Activated CD4-positive, alpha-beta T cell treated with anti-CD3 and anti-CD28 coated beads for 36 hours (primary cell): ENCODE results near the gene PIK3AP1. TPM values are rescaled to one million over a fixed set of nuclear protein-coding genes. Genes with fewer than 3 reads are reported as not detected.

ENCODE experiments used
- ATAC-seq: fragments of 200-7000 bp; cut with Tn5 transposase; one replicate; pipeline ENCODE4 v1.10.0; 2021; ENCODE audit warnings: mild to moderate bottlenecking, moderate library complexity
- CTCF ChIA-PET: fragments of 350-600 bp; sonication (Branson Sonifier 250); formaldehyde crosslinking; loops from one replicate; lab custom pipeline; 2021; ENCODE audit warnings: antibody characterized with exemption; lab: Charles Lee
- POLR2A ChIA-PET: fragments of 350-600 bp; sonication (Branson Sonifier 250); formaldehyde crosslinking; loops from one replicate; lab custom pipeline; 2021; ENCODE audit warnings: antibody characterized with exemption, inconsistent platforms; lab: Charles Lee
- DNase-seq: peaks from one replicate; pipeline ENCODE4 v3.0.0-alpha.2; 2020
- H3K27ac Mint-ChIP-seq: one replicate; pipeline ENCODE4 v1.8.0; 2021; ENCODE audit warnings: mixed read lengths
- H3K27me3 Mint-ChIP-seq: one replicate; pipeline ENCODE4 v1.8.0; 2021; ENCODE audit warnings: mixed read lengths
- H3K36me3 Mint-ChIP-seq: one replicate; pipeline ENCODE4 v1.8.0; 2021; ENCODE audit warnings: low read depth, mixed read lengths
- H3K4me1 Mint-ChIP-seq: one replicate; pipeline ENCODE4 v1.8.0; 2021; ENCODE audit warnings: mixed read lengths
- H3K4me3 Mint-ChIP-seq: one replicate; pipeline ENCODE4 v1.8.0; 2021; ENCODE audit warnings: mild to moderate bottlenecking, moderate library complexity, mixed read lengths
- H3K9me3 Mint-ChIP-seq: one replicate; pipeline ENCODE4 v1.8.0; 2021; ENCODE audit warnings: low read depth, mixed read lengths
- intact Hi-C, 2 experiments: fragments of 100-400 bp; cut with DNase I in 1 of 2; cut with micrococcal nuclease in 1 of 2; formaldehyde crosslinking; loops; one replicate each; pipeline versions ENCODE4 v1.14.2 to v1.15.1; 2022 to 2024; cut with DNase I, micrococcal nuclease
- total RNA-seq, 2 experiments: library from RNA; stranded (reverse); gene quantifications; one replicate each; pipeline ENCODE4 v1.2.3, GENCODE V29; 2021

PIK3AP1 gene, protein sequence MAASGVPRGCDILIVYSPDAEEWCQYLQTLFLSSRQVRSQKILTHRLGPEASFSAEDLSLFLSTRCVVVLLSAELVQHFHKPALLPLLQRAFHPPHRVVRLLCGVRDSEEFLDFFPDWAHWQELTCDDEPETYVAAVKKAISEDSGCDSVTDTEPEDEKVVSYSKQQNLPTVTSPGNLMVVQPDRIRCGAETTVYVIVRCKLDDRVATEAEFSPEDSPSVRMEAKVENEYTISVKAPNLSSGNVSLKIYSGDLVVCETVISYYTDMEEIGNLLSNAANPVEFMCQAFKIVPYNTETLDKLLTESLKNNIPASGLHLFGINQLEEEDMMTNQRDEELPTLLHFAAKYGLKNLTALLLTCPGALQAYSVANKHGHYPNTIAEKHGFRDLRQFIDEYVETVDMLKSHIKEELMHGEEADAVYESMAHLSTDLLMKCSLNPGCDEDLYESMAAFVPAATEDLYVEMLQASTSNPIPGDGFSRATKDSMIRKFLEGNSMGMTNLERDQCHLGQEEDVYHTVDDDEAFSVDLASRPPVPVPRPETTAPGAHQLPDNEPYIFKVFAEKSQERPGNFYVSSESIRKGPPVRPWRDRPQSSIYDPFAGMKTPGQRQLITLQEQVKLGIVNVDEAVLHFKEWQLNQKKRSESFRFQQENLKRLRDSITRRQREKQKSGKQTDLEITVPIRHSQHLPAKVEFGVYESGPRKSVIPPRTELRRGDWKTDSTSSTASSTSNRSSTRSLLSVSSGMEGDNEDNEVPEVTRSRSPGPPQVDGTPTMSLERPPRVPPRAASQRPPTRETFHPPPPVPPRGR
- 1 to 10 TPM; 2.7 to 2.9 TPM for total RNA-seq

DNA sequence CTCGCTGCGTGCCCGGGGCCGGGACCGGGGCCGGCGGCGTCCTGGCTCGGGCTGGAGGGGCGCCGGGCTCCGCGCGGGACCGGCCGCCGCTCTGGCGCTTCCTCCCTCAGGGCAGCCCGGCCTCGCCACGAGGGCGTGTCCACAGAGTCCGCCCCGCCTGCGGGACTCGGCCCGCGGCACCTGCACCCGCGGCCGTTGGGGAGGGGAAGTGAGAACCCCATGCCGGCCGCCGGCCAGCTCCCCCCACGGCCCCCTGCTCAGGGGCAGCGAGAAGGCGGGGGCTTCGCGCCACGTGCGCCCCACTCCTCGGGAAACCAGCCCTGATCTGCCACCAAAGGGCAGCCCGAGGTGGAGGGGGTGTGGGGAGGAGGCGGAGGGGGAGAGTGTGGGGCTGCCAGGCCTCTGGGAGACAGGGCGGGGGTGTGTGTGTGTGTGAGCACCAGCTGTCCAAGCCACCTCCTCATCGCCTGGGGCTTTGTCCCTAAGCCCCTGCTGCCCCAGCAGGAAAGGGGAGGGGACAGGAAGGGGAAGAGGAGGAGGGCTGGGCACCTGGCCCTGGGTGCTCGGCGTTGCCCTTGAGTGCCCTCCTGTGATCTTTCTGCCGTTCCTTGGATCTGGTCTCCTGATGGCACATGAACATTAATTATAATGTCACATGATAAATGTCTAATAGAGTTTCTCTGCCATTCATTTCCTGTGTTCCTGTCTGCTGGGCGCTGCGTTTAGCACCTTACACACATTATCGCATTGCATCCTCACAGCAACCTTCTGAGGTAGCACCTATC, at the start of gene PIK3AP1:
Gene PIK3AP1 (minus strand): TSS at position 93 of the 785 bp plus-strand sequence. CDS start 120 bp downstream, outside the sequence.
- no peaks in the 10 kb centered on the region for H3K36me3 Mint-ChIP-seq
- H3K9me3 Mint-ChIP-seq, result no peaks in the 10 kb centered on the region
- CTCF ChIA-PET, result interaction anchor here (0.5 to 1.0 kb wide), 2 partner anchors 15 to 44 kb away, joined by 3 to 4 read pairs; no protein-coding TSS in a partner anchor
- peak within 1 kb of the TSS; percentile 93 for H3K4me3 Mint-ChIP-seq
- DNase-seq, result peak; percentile 58
- peaks cover 12% of the 10 kb centered on the region for H3K4me1 Mint-ChIP-seq
- intact Hi-C loops, result loop anchor here (1.0 to 10.0 kb wide), 5 partner anchors 26 to 326 kb away; partner anchors contain the start of gene TM9SF3 (in 1 of the 2)
- POLR2A ChIA-PET, result no interaction called here
- peak within 1 kb of the TSS; percentile 84 for H3K27ac Mint-ChIP-seq
- peak; percentile 78 for ATAC-seq
- H3K27me3 Mint-ChIP-seq, result peaks cover 2% of the 10 kb centered on the region

- H3K4me3 Mint-ChIP-seq, result no peak overlapping the region
- intact Hi-C loops, result loop anchor here in 1 of 2 experiments (10.0 kb wide), 1 partner anchor 447 kb away; no protein-coding TSS in a partner anchor
- POLR2A ChIA-PET, result no interaction called here
- CTCF ChIA-PET, result interaction anchor here (0.7 to 2.2 kb wide), 2 partner anchors 269 to 393 kb away, joined by 3 to 5 read pairs; no protein-coding TSS in a partner anchor
- DNase-seq (no peak), ATAC-seq (no peak)
- H3K27me3 Mint-ChIP-seq, result no peaks in the 10 kb centered on the region
- no peaks in the 10 kb centered on the region for H3K36me3 Mint-ChIP-seq
- H3K9me3 Mint-ChIP-seq, result peaks cover 6% of the 10 kb centered on the region
- no peak overlapping the region for H3K27ac Mint-ChIP-seq
- no peaks in the 10 kb centered on the region for H3K4me1 Mint-ChIP-seq
Measured at GRCh38 chr10:96768136-96768535, 47.8 kb upstream of the PIK3AP1 start.

- DNase-seq (no peak), ATAC-seq (no peak)
- CTCF ChIA-PET, result interaction anchor here (2.2 kb wide), 1 partner anchor 269 kb away, joined by 5 read pairs; no protein-coding TSS in a partner anchor
- Mint-ChIP-seq H3K27me3 (no peaks in the 10 kb centered on the region), H3K4me3 (no peak overlapping the region), H3K36me3 (no peaks in the 10 kb centered on the region), H3K9me3 (peaks cover 6% of the 10 kb centered on the region), H3K27ac (no peak overlapping the region), H3K4me1 (no peaks in the 10 kb centered on the region)
- intact Hi-C loops, result loop anchor here in 1 of 2 experiments (10.0 kb wide), 1 partner anchor 447 kb away; no protein-coding TSS in a partner anchor
- POLR2A ChIA-PET, result no interaction called here
Measured at GRCh38 chr10:96767611-96768010, 47.3 kb upstream of the PIK3AP1 start.

DNA sequence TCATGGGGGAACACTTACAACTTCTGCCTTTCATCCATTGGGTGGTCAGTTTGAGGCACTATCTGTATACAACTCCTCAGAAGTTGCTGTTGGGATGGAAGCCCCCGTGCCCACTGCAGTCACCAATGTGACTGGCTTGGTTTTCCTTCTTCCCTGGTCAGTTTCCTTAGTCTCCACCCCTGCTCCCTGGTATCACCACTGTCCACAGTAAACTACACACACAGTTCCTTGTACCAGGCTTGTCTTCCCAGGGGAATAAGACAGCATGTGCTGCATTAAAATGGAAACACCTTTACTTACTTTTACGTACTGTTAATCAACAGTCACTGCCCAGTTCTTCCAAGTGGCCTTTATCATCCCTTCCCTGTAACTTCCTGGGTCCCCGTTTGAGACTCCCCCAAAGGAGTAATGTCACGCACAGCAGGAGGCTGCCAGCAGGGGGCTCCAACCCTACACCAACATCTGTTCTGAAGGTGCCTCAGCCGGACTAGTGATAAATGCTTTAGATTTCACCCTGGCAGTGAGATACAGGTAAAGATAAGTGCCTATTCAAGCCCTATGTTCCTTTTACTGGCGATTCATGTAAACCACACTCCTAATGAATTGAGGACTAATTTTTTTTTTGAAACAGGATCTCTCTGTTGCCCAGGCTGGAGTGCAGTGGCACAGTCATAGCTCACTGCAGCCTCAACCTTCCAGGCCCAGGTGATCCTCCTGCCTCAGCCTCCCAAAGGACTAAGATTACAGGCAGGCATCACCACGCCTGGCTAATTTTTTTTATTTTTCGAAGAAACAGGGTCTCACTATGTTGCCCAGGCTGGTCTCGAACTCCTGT, 45.3 kb upstream of the PIK3AP1 start:
- Mint-ChIP-seq H3K27ac (no peak overlapping the region), H3K36me3 (no peaks in the 10 kb centered on the region), H3K4me1 (no peaks in the 10 kb centered on the region), H3K4me3 (no peak overlapping the region), H3K27me3 (no peaks in the 10 kb centered on the region), H3K9me3 (no peaks in the 10 kb centered on the region)
- ATAC-seq (peak; percentile 96), DNase-seq (peak; percentile 88)
- ChIA-PET CTCF (interaction anchor here (1.1 kb wide), 1 partner anchor 260 kb away, joined by 5 read pairs; no protein-coding TSS in a partner anchor), POLR2A (no interaction called here)
- intact Hi-C loops, result loop anchor here (1.0 to 10.0 kb wide), 6 partner anchors 65 to 449 kb away; no protein-coding TSS in a partner anchor

- ChIA-PET POLR2A (no interaction called here), CTCF (interaction anchor here (0.5 to 2.4 kb wide), 10 partner anchors 8 to 308 kb away, joined by 3 to 8 read pairs (median 3); no protein-coding TSS in a partner anchor)
- no peak for DNase-seq
- no peaks in the 10 kb centered on the region for H3K9me3 Mint-ChIP-seq
- no peaks in the 10 kb centered on the region for H3K4me1 Mint-ChIP-seq
- ATAC-seq, result no peak
- H3K27ac Mint-ChIP-seq, result no peak overlapping the region
- H3K36me3 Mint-ChIP-seq, result no peaks in the 10 kb centered on the region
- intact Hi-C loops, result loop anchor here (1.0 to 10.0 kb wide), 6 partner anchors 66 to 450 kb away; no protein-coding TSS in a partner anchor
- H3K27me3 Mint-ChIP-seq, result no peaks in the 10 kb centered on the region
- no peak overlapping the region for H3K4me3 Mint-ChIP-seq
Measured at GRCh38 chr10:96764425-96765060, 44.2 kb upstream of the PIK3AP1 start.

GRCh38 chr10:96758423-96758822, 38.1 kb upstream of the PIK3AP1 start:
- ChIA-PET CTCF (interaction anchor here (0.6 to 1.1 kb wide), 3 partner anchors 19 to 267 kb away, joined by 3 to 4 read pairs (median 3); no protein-coding TSS in a partner anchor), POLR2A (interaction anchor here (0.6 kb wide), 1 partner anchor 116 kb away, joined by 5 read pairs; no protein-coding TSS in a partner anchor)
- Mint-ChIP-seq H3K36me3 (no peaks in the 10 kb centered on the region), H3K4me3 (no peak overlapping the region), H3K9me3 (no peaks in the 10 kb centered on the region), H3K27me3 (no peaks in the 10 kb centered on the region), H3K27ac (no peak overlapping the region), H3K4me1 (no peaks in the 10 kb centered on the region)
- intact Hi-C loops, result no loop called here
- DNase-seq (no peak), ATAC-seq (no peak)

DNA sequence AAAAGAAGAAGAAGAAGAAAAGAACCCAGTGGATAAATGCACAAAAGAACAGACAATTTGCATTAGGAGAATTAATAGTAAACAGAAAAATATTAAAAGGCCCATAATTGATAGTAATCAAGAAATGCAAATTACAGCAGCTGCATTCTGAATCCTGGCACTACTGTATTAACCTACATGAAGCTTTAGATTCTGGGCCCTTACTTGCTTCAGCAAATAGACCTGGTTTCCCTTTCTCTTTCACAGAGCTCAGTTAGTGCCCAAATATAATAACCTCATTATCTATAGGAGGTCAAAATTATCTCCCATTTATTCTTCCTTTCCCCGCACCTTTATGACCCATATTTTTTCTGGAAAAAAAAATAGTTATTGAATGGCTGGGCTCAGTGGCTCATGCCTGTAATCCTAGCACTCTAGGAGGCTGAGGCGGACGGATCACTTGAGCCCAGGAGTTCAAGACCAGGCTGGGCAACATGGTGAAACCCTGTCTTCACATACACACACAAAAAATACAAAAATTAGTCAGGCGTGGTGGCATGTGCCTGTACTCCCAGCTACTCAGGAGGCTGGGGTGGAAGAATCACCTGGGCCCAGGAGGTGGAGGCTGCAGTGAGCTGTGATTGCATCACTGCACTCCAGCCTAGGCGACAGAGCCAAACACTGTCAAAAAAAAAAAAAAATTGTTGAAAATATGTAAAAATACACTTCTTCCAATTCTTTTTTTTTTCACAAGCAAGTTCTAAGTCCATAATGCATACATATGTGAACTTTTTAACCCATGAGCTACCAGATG, 36.0 kb upstream of the PIK3AP1 start:
- no peaks in the 10 kb centered on the region for H3K27me3 Mint-ChIP-seq
- H3K36me3 Mint-ChIP-seq, result no peaks in the 10 kb centered on the region
- ChIA-PET POLR2A (interaction anchor here (0.6 to 0.7 kb wide), 2 partner anchors 204 to 608 kb away, joined by 4 to 8 read pairs; no protein-coding TSS in a partner anchor), CTCF (interaction anchor here (0.7 to 1.2 kb wide), 2 partner anchors 8 to 112 kb away, joined by 3 to 4 read pairs; no protein-coding TSS in a partner anchor)
- DNase-seq, result no peak
- no peak for ATAC-seq
- intact Hi-C loops, result no loop called here
- H3K4me1 Mint-ChIP-seq, result no peaks in the 10 kb centered on the region
- H3K4me3 Mint-ChIP-seq, result no peak overlapping the region
- H3K27ac Mint-ChIP-seq, result no peak overlapping the region
- H3K9me3 Mint-ChIP-seq, result no peaks in the 10 kb centered on the region

DNA sequence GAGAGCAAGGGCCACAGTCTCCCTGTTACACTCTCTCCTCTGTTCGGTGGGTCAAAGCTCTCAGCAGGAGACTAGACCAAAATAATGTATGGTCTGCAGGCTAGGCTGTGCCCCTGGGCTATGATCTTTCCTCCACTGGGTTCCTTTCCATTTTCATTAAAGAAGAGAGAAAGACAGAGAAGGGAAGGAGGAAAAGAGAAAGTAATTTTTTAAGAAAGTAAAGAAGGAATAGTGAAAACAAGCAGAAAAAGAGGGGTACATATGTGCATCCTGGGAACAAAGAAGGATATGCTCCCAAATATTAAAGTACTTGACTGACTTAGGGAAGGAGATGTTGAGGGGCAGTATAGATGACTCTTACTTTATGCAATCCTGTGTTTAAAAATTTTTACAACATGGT, 33.6 kb upstream of the PIK3AP1 start:
- no peaks in the 10 kb centered on the region for H3K9me3 Mint-ChIP-seq
- no peak for DNase-seq
- no peaks in the 10 kb centered on the region for H3K27me3 Mint-ChIP-seq
- H3K4me1 Mint-ChIP-seq, result no peaks in the 10 kb centered on the region
- H3K36me3 Mint-ChIP-seq, result no peaks in the 10 kb centered on the region
- ChIA-PET POLR2A (no interaction called here), CTCF (no interaction called here)
- intact Hi-C loops, result no loop called here
- no peak overlapping the region for H3K4me3 Mint-ChIP-seq
- no peak overlapping the region for H3K27ac Mint-ChIP-seq
- no peak for ATAC-seq

DNA sequence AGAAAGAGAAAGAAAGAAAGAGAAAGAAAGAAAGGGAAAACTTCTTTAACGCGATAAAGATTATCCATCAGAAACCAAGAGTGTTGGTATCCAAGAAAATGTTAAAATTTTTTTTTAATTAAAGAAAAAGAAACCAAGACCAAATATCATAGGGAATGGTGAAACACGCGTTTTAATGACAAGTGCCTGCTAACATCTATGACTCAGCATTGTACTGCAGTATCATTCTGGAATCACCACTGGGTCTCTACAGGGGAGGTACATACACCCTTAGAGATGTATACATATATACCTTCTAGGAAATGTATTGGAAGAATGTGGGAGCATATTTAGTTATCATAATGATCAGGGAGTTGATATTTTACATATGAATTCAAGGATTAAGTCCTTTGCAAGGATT, 32.1 kb upstream of the PIK3AP1 start:
- Mint-ChIP-seq H3K27me3 (no peaks in the 10 kb centered on the region), H3K4me3 (no peak overlapping the region), H3K9me3 (no peaks in the 10 kb centered on the region), H3K36me3 (no peaks in the 10 kb centered on the region), H3K27ac (no peak overlapping the region), H3K4me1 (peaks cover 8% of the 10 kb centered on the region)
- CTCF ChIA-PET, result no interaction called here
- POLR2A ChIA-PET, result no interaction called here
- no peak for DNase-seq
- no peak for ATAC-seq
- intact Hi-C loops, result no loop called here
